ENCODE measurements around the gene DCST2.

DNA sequence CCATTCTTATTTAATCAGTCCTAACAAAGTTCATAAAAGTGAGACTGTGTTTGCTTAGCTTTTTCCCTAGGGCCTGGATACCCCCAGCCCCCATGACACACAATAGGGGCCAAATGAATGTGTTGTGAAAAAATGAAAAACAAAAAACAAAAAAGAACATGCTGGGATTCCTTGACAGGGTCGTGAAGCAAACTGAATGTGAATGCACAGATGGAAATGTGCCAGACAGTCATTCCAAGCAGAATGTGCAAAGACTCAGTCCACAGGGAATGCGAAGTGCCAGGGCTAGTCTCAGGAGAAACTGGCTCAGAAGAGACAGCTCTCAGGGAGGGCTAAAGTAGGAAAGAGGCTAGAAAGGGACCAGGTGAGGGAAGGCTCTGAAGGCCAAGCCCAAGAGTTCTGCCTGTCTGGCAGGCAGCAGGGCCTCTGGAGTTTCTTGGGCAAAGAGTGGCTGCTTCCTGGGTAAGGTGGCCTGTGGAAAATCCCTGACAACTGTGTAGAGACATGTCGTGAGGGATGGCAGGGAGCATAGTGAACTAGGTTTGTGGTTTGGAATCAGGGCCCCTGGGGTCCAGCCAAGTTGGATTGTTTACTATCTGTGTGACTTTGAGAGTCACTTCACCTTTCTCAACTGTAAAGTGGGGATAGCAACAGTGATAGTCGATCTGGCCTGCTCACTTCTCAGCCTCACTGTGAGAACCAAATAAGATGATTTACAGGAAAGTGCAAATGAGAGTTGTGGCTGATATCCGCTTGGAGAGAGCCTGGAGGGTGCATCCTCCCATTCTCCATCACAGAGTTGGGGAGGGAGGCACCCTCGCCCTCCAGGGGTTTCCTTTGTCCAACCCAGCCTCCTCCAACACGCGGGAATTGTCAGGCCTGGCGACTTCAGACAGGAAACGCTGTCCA is 16.3 kb upstream of the DCST2 start:
- TF ChIP-seq GATA2 (IDR thresholded peaks at IDR 0.05; ENCODE audit: low read depth, low read length) (no peak), GATA3 (IDR thresholded peaks at IDR 0.05; ENCODE audit: low read depth, low read length) (no peak)

All from SH-SY5Y (cell line).